WTC11 (cell line): Measurements from ENCODE around the gene MRPS15. TPM values are rescaled to one million over a fixed set of nuclear protein-coding genes. Genes with fewer than 3 reads are reported as not detected.

ENCODE experiments used
- ATAC-seq: fragments of 200-7000 bp; cut with Tn5 transposase; 2 replicates; pipeline ENCODE4 v1.10.0; 2021; ENCODE audit warnings: mild to moderate bottlenecking, moderate library complexity
- CTCF ChIA-PET: fragments of 300-600 bp; sonication (Branson Sonifier 250); formaldehyde crosslinking; loops from one replicate; lab custom pipeline; 2021; ENCODE audit warnings: antibody characterized with exemption; lab: Charles Lee
- POLR2A ChIA-PET: fragments of 350-600 bp; sonication (Branson Sonifier 250); formaldehyde crosslinking; loops from one replicate; lab custom pipeline; 2021; ENCODE audit warnings: antibody characterized with exemption; lab: Charles Lee
- DNase-seq: peaks from one replicate; pipeline ENCODE4 v3.0.0; 2021; ENCODE audit warnings: low spot score
- H3K27ac Mint-ChIP-seq: 2 replicates; pipeline ENCODE4 v1.8.0; 2021; ENCODE audit warnings: mixed read lengths
- H3K27me3 Mint-ChIP-seq: 2 replicates; pipeline ENCODE4 v1.8.0; 2021; ENCODE audit warnings: low read depth, mild to moderate bottlenecking, moderate library complexity, mixed read lengths
- H3K36me3 Mint-ChIP-seq: 2 replicates; pipeline ENCODE4 v1.8.0; 2021; ENCODE audit warnings: mixed read lengths
- H3K4me1 Mint-ChIP-seq: 2 replicates; pipeline ENCODE4 v1.8.0; 2022; ENCODE audit warnings: mixed read lengths
- H3K4me3 Mint-ChIP-seq: 2 replicates; pipeline ENCODE4 v1.8.0; 2021; ENCODE audit warnings: mild to moderate bottlenecking, moderate library complexity, mixed read lengths
- H3K9me3 Mint-ChIP-seq: 2 replicates; pipeline ENCODE4 v1.8.0; 2021; ENCODE audit warnings: mixed read lengths
- AR ChIP-seq: fragments of 250-450 bp; sonication (Bioruptor Pico); IDR thresholded peaks from 2 replicates; pipeline ENCODE4 v1.9.0; 2021; ENCODE audit warnings: mild to moderate bottlenecking
- ARID4B ChIP-seq: sonication (generic); formaldehyde crosslinking; IDR thresholded peaks from 2 replicates; pipeline ENCODE4 v1.8.0; 2023; ENCODE audit warnings: missing genetic modification reagents, mild to moderate bottlenecking, borderline replicate concordance
- ATF1 ChIP-seq: sonication (generic); formaldehyde crosslinking; IDR thresholded peaks from 2 replicates; pipeline ENCODE4 v1.8.1; 2023; ENCODE audit warnings: mild to moderate bottlenecking, moderate library complexity, missing genetic modification reagents
- E2F4 ChIP-seq: sonication (generic); formaldehyde crosslinking; IDR thresholded peaks from 2 replicates; pipeline ENCODE4 v1.8.1; 2022; ENCODE audit warnings: low read depth, mild to moderate bottlenecking, moderate library complexity, missing genetic modification reagents, borderline replicate concordance
- EMX1 ChIP-seq: fragments of 250-450 bp; sonication (Bioruptor Pico); IDR thresholded peaks from 2 replicates; pipeline ENCODE4 v1.8.0; 2021; ENCODE audit warnings: mild to moderate bottlenecking
- FOXP1 ChIP-seq: sonication (generic); formaldehyde crosslinking; IDR thresholded peaks from 2 replicates; pipeline ENCODE4 v1.8.0; 2022; ENCODE audit warnings: missing genetic modification reagents, mild to moderate bottlenecking, moderate library complexity, borderline replicate concordance
- GTF2I ChIP-seq: fragments of 250-450 bp; sonication (Bioruptor Pico); conservative IDR thresholded peaks from 2 replicates; pipeline ENCODE4 v1.4.0; 2021; ENCODE audit warnings: mild to moderate bottlenecking
- NFATC4 ChIP-seq: fragments of 250-450 bp; sonication (Bioruptor Pico); IDR thresholded peaks from 2 replicates; pipeline ENCODE4 v1.9.0; 2021; ENCODE audit warnings: mild to moderate bottlenecking
- NFE2L1 ChIP-seq: sonication (generic); formaldehyde crosslinking; IDR thresholded peaks from 2 replicates; pipeline ENCODE4 v1.8.1; 2023; ENCODE audit warnings: missing genetic modification reagents
- RELA ChIP-seq: sonication (generic); formaldehyde crosslinking; IDR thresholded peaks from 2 replicates; pipeline ENCODE4 v1.8.1; 2022; ENCODE audit warnings: missing genetic modification reagents, mild to moderate bottlenecking, borderline replicate concordance
- RORB ChIP-seq: fragments of 250-450 bp; sonication (Bioruptor Pico); IDR thresholded peaks from 2 replicates; pipeline ENCODE4 v1.9.0; 2021; ENCODE audit warnings: mild to moderate bottlenecking
- SMAD3 ChIP-seq: sonication (generic); formaldehyde crosslinking; IDR thresholded peaks from 2 replicates; pipeline ENCODE4 v1.8.0; 2022; ENCODE audit warnings: missing genetic modification reagents, mild to moderate bottlenecking, borderline replicate concordance
- TCF7 ChIP-seq: sonication (generic); formaldehyde crosslinking; IDR thresholded peaks from 2 replicates; pipeline ENCODE4 v1.8.0; 2022; ENCODE audit warnings: mild to moderate bottlenecking, low read depth, missing genetic modification reagents, moderate library complexity
- TEAD1 ChIP-seq: sonication (generic); formaldehyde crosslinking; IDR thresholded peaks from 2 replicates; pipeline ENCODE4 v1.8.0; 2022; ENCODE audit warnings: mild to moderate bottlenecking, missing genetic modification reagents
- ZBTB21 ChIP-seq: sonication (generic); formaldehyde crosslinking; IDR thresholded peaks from 2 replicates; pipeline ENCODE4 v1.8.1; 2023; ENCODE audit warnings: mild to moderate bottlenecking, missing genetic modification reagents, borderline replicate concordance
- ZNF121 ChIP-seq: sonication (generic); formaldehyde crosslinking; IDR thresholded peaks from 2 replicates; pipeline ENCODE4 v1.8.0; 2023; ENCODE audit warnings: missing genetic modification reagents
- ZNF138 ChIP-seq: sonication (generic); formaldehyde crosslinking; conservative IDR thresholded peaks from 2 replicates; pipeline ENCODE4 v1.8.1; 2022; ENCODE audit warnings: mild to moderate bottlenecking, moderate library complexity, missing genetic modification reagents
- ZNF232 ChIP-seq: sonication (generic); formaldehyde crosslinking; IDR thresholded peaks from 2 replicates; pipeline ENCODE4 v1.8.0; 2022; ENCODE audit warnings: mild to moderate bottlenecking, missing genetic modification reagents
- ZNF263 ChIP-seq: sonication (generic); formaldehyde crosslinking; IDR thresholded peaks from 2 replicates; pipeline ENCODE4 v1.8.1; 2022; ENCODE audit warnings: low read depth, mild to moderate bottlenecking, moderate library complexity, missing genetic modification reagents
- total RNA-seq: library from RNA; stranded (reverse); gene quantifications from 3 replicates; pipeline ENCODE4 v1.2.3, GENCODE V29; 2021
- TF ChIP-seq, protein P1 (sequence below): fragments of 250-450 bp; sonication (Bioruptor Pico); IDR thresholded peaks from 2 replicates; pipeline ENCODE4 v2.1.2; 2022; ENCODE audit warnings: mild to moderate bottlenecking, moderate library complexity
- TF ChIP-seq, protein P2 (sequence below): fragments of 250-450 bp; sonication (Bioruptor Pico); IDR thresholded peaks from 2 replicates; pipeline ENCODE4 v1.8.0; 2021; ENCODE audit warnings: mild to moderate bottlenecking
- TF ChIP-seq, protein P3 (sequence below): fragments of 250-450 bp; sonication (Bioruptor Pico); IDR thresholded peaks from 2 replicates; pipeline ENCODE4 v1.9.0; 2021; ENCODE audit warnings: mild to moderate bottlenecking

The MRPS15 gene
- total RNA-seq, 1 experiment from 2014 or later: 113 TPM

GRCh38 chr1:36475341-36475740, 11.2 kb upstream of the MRPS15 start (continued):
- no peak for TF ChIP-seq RORB
- TF ChIP-seq E2F4 (CRISPR knock-in tag): no peak
- no peak for TF ChIP-seq ZNF263
- TF ChIP-seq ZNF232 (CRISPR knock-in tag): no peak
- TF ChIP-seq, protein P1, sequence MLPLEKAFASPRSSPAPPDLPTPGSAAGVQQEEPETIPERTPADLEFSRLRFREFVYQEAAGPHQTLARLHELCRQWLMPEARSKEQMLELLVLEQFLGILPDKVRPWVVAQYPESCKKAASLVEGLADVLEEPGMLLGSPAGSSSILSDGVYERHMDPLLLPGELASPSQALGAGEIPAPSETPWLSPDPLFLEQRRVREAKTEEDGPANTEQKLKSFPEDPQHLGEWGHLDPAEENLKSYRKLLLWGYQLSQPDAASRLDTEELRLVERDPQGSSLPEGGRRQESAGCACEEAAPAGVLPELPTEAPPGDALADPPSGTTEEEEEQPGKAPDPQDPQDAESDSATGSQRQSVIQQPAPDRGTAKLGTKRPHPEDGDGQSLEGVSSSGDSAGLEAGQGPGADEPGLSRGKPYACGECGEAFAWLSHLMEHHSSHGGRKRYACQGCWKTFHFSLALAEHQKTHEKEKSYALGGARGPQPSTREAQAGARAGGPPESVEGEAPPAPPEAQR (CRISPR knock-in tag): no peak
- no peak for TF ChIP-seq EMX1 (CRISPR knock-in tag)
- no peak for TF ChIP-seq RELA (CRISPR knock-in tag)
- TF ChIP-seq, protein P2, sequence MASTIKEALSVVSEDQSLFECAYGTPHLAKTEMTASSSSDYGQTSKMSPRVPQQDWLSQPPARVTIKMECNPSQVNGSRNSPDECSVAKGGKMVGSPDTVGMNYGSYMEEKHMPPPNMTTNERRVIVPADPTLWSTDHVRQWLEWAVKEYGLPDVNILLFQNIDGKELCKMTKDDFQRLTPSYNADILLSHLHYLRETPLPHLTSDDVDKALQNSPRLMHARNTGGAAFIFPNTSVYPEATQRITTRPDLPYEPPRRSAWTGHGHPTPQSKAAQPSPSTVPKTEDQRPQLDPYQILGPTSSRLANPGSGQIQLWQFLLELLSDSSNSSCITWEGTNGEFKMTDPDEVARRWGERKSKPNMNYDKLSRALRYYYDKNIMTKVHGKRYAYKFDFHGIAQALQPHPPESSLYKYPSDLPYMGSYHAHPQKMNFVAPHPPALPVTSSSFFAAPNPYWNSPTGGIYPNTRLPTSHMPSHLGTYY (CRISPR knock-in tag): no peak

- peaks cover 38% of the 10 kb centered on the region for H3K27me3 Mint-ChIP-seq
- H3K27ac Mint-ChIP-seq: no peak overlapping the region
- no peaks in the 10 kb centered on the region for H3K36me3 Mint-ChIP-seq
- POLR2A ChIA-PET: interaction anchor here (0.7 kb wide), 1 partner anchor 451 kb away, joined by 3 read pairs; no protein-coding TSS in a partner anchor
- H3K4me3 Mint-ChIP-seq: no peak overlapping the region
- ATAC-seq (no peak), DNase-seq (no peak)
- no peaks in the 10 kb centered on the region for H3K9me3 Mint-ChIP-seq
- CTCF ChIA-PET: interaction anchor here (1.5 to 1.9 kb wide), 2 partner anchors 22 to 43 kb away, joined by 6 to 9 read pairs; partner anchors contain the start of gene OSCP1
- no peaks in the 10 kb centered on the region; the same call in 1 of the 2 replicates for H3K4me1 Mint-ChIP-seq
- no peak for TF ChIP-seq AR (CRISPR knock-in tag)
- TF ChIP-seq FOXP1: no peak
- no peak for TF ChIP-seq SMAD3 (CRISPR knock-in tag)
- no peak for TF ChIP-seq ZNF138 (CRISPR knock-in tag)
- no peak for TF ChIP-seq TCF7
- TF ChIP-seq, protein P3, sequence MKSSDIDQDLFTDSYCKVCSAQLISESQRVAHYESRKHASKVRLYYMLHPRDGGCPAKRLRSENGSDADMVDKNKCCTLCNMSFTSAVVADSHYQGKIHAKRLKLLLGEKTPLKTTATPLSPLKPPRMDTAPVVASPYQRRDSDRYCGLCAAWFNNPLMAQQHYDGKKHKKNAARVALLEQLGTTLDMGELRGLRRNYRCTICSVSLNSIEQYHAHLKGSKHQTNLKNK (CRISPR knock-in tag): no peak
- no peak for TF ChIP-seq ZBTB21 (CRISPR knock-in tag)
- TF ChIP-seq NFE2L1 (CRISPR knock-in tag): no peak
- no peak for TF ChIP-seq ARID4B (CRISPR knock-in tag)
- no peak for TF ChIP-seq ATF1 (CRISPR knock-in tag)
- no peak for TF ChIP-seq GTF2I (CRISPR knock-in tag)
- no peak for TF ChIP-seq TEAD1 (CRISPR knock-in tag)
- TF ChIP-seq NFATC4: no peak
- TF ChIP-seq ZNF121: no peak
These were observed 8.5 kb upstream of the MRPS15 start for GRCh38 chr1:36472656-36473055.
